AG09309 (cell line): ENCODE measurements around the gene GMCL1.
"Not testable (repeated sequence)": the region's sequence is repeated elsewhere in the genome, so short reads cannot be mapped to it uniquely, and the experiment has no call there.

ENCODE experiments used
- DNase-seq: peaks from one replicate; pipeline ENCODE4 v3.0.0-alpha.2; 2010; ENCODE audit warnings: low read depth
- H3K4me3 ChIP-seq: 2 replicates; pipeline ENCODE4 v1.5.1; 2011; ENCODE audit warnings: mild to moderate bottlenecking, low read depth, low read length, moderate library complexity; ENCODE audit not compliant: control insufficient read depth
- TF ChIP-seq, protein P1 (sequence below): IDR thresholded peaks from 2 replicates; pipeline ENCODE4 v1.5.1; 2011; ENCODE audit warnings: mild to moderate bottlenecking, low read depth, low read length, inconsistent platforms; ENCODE audit not compliant: insufficient read depth, control insufficient read depth; ENCODE audit errors: missing control alignments

The GMCL1 gene

DNA sequence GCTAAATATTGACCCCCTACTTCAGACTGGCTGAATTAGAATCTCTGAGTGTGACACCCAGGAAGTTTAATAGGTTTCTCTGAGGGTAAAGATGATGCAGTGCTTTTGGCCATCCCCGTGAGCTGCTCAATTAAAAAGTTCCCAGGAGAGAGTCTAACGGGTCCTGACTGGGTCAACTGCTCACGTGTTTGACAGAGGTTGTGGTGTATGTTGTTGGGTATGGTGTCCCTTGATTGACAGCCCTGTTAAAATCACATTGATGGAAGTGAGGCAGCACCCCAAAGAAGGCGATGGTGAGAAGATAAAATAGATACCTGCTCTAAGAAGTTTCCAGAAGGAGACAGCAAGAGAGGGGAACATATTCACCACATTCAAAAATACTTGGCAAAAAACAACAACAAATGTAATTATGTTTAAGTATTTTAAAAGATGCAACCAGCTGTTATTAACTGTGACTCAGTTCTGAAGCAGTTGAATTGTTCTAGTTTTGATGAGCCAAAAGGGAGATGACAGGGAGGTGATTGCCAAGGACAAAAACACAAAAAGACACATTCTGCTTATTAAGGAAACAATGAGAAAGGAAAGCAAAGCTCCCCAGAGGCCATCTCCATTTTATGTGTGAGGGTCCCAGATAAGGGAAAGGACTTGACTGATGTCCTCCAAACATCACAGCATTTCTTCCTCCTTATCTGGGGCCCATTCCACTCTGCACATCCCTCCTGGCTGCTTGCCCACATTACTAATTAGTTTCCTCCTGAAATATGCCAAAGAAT, 11.5 kb upstream of the GMCL1 start:
- H3K4me3 ChIP-seq, result no peak overlapping the region
- TF ChIP-seq, protein P1, sequence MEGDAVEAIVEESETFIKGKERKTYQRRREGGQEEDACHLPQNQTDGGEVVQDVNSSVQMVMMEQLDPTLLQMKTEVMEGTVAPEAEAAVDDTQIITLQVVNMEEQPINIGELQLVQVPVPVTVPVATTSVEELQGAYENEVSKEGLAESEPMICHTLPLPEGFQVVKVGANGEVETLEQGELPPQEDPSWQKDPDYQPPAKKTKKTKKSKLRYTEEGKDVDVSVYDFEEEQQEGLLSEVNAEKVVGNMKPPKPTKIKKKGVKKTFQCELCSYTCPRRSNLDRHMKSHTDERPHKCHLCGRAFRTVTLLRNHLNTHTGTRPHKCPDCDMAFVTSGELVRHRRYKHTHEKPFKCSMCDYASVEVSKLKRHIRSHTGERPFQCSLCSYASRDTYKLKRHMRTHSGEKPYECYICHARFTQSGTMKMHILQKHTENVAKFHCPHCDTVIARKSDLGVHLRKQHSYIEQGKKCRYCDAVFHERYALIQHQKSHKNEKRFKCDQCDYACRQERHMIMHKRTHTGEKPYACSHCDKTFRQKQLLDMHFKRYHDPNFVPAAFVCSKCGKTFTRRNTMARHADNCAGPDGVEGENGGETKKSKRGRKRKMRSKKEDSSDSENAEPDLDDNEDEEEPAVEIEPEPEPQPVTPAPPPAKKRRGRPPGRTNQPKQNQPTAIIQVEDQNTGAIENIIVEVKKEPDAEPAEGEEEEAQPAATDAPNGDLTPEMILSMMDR, result no peak
- no peak for DNase-seq

DNA sequence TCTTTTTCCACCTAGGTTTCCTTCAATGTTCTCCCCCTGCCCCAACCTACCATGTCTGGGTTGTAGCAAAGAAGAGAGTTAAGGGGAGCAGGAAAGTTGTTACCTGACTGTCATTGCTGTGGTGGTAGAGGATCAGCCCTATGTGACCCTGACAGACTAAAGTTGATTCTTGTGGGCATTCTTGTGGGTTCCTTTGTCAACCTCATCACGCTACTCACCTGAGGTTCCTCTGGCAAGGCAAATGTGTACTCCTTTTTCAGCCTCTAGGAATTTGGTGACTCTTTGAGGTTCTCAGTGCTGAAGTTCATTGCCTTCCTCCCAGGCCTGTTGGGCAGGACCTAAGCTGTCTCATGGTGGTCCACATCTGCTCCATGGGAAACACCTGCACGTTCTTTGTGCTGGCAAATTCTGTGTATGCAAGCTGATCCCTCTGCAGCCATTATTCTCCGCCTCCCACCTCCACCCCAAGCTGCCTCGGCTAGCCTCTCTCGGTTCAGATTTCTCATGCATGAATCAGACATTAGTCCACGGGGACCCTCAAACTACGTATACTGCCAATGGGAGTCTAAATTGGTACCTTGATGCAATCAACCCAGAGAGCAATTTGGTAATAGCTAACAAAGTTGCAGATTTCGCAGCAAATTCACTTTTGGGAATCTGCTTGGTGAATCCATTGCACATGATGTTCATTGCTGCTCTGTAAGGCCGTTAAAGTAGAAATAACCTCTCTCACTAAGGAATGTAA, 1.5 kb upstream of the GMCL1 start:
- H3K4me3 ChIP-seq, result no peak overlapping the region
- DNase-seq, result no peak
- TF ChIP-seq, protein P1, result no peak

DNA sequence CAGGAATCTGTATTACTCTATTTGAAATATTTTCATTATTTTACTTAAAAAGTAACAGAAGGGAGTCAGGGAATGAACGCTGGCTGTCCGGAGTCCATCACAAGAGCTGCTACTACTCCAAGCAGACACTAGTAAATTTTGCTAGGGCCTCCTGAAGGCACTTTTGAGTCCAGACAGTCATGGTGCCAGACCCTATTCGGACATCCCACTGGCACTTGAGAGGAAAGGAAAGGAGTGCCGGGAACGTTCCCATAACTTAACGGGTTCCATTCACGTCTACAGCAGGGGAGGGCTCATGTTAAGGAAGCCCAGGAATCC, 563 bp upstream of the GMCL1 start:
- TF ChIP-seq, protein P1, result peak; percentile 1
- DNase-seq, result no peak
- peak overlapping the region; percentile 84 for H3K4me3 ChIP-seq

DNA sequence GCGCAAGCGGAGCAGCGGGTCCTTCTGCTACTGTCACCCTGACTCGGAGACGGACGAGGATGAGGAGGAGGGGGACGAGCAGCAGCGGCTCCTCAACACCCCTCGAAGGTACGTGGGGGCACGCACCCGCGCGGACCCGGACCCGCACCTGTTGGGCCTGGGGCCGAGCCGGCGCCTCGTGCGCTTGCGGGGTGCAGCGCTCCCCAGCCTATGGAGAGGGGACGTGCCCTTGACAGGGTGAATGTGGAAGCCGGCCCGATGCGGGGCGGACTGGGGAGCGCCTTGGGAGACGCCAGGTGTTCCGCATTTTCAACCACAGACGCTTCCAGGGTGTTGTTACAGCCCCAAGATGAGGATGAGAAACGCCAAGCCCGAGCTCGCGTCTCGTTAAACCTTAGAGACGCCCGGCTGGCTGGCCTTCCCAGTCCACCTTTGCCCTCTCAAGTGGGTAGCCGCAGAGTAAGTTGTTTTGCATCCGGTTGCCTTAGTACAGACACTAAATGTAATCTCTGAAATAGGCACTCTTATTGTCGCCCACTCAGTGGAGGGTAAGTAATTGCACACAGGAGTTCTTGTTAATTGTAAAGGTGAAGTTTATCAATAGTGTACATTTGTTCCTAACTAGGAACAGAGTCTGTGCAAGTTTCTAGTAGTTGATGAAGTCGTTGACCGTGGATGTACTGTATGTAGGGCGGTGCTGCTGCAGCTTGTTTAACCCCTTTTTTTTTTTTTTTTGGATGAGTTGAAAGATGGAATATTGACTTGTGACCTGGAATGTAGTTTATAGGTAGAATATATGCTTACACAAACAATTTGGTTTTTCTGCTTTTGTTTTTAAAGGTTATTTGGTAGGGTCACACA, 815 bp downstream of the GMCL1 start:
- TF ChIP-seq, protein P1, result no peak
- no peak for DNase-seq

DNA sequence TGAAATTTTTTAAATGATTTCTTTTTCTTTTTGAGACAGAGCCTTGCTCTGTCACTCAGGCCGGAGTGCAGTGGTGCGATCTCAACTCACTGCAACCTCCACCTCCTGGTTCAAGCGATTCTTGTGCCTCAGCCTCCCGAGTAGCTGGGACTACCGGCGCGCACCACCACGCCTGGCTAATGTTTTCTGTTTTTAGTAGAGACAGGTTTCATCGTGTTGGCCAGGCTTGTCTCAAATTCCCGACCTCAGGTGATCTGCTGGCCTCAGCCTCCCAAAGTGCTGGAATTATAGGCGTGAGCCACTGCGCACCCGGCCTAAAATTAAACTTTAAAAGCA, 1.4 kb downstream of the GMCL1 start:
- DNase-seq, result not testable (repeated sequence)
- H3K4me3 ChIP-seq, result peak overlapping the region; percentile 84

More for the DNA sequence above, 815 bp downstream of the GMCL1 start:
- H3K4me3 ChIP-seq, result peak overlapping the region; percentile 84

DNA sequence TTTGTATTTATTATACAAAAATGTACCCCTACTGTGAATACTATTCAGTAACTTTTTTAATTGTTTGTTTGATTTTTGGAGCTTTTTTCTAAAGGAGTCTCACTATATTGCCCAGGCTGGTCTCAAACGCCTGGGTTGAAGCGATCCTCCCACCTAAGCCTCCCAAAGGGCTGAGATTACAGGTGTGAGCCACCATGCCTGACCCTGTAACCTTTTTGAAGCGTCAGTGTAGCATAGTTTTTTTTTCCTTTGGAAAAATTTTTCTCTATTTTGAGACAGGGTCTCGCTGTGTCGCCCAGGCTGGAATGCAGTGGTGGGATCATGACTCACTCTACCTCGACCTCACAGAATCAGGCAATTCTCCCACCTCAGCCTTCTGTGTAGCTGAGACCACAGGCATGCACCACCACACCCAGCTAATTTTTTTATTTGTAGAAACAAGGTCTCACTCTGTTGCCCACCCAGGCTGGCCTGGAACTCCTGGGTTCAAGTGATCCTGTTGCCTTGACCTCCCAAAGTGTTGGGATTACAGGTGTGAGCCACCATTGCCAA, 2.0 kb downstream of the GMCL1 start:
- H3K4me3 ChIP-seq, result no peak overlapping the region
- TF ChIP-seq, protein P1, result no peak
- no peak for DNase-seq
